HepG2 (cell line): Measurements from ENCODE around the gene CCND1. TPM values are rescaled to one million over a fixed set of nuclear protein-coding genes. Genes with fewer than 3 reads are reported as not detected.

Source experiments
- ATRX ChIP-seq: sonication (generic); formaldehyde crosslinking; IDR thresholded peaks from 2 replicates; pipeline ENCODE4 v1.4.0; 2020; ENCODE audit warnings: missing genetic modification reagents, borderline replicate concordance
- BHLHE40 ChIP-seq: IDR thresholded peaks from 2 replicates; pipeline ENCODE4 v1.6.1; 2011; ENCODE audit warnings: low read length, improper control_type of control experiment
- IKZF4 ChIP-seq: sonication (generic); formaldehyde crosslinking; IDR thresholded peaks from 2 replicates; pipeline ENCODE4 v1.5.1; 2020; ENCODE audit warnings: borderline replicate concordance, mild to moderate bottlenecking, low read depth, missing genetic modification reagents; ENCODE audit errors: not compliant biosample characterization
- KLF13 ChIP-seq: sonication (generic); formaldehyde crosslinking; IDR thresholded peaks from 2 replicates; pipeline ENCODE4 v1.4.0; 2020; ENCODE audit warnings: mild to moderate bottlenecking, missing genetic modification reagents
- KLF6 ChIP-seq: IDR thresholded peaks from 2 replicates; pipeline ENCODE4 v1.8.0; 2016; ENCODE audit warnings: missing biosample characterization, missing genetic modification reagents
- NCOA2 ChIP-seq: sonication (generic); formaldehyde crosslinking; IDR thresholded peaks from 2 replicates; pipeline ENCODE4 v1.8.0; 2022; ENCODE audit warnings: inconsistent platforms
- NFYC ChIP-seq: IDR thresholded peaks from 2 replicates; pipeline ENCODE4 v1.6.1; 2016; ENCODE audit warnings: missing genetic modification reagents, missing compliant biosample characterization
- POLR2A ChIP-seq, 2 experiments: IDR thresholded peaks; 2 replicates each; pipeline ENCODE4 v1.6.1; 2011; ENCODE audit warnings: low read depth in 2 of 2, low read length in 2 of 2, mild to moderate bottlenecking in 1 of 2, moderate library complexity in 1 of 2; ENCODE audit not compliant: insufficient read depth in 1 of 2
- SALL1 ChIP-seq: sonication (generic); formaldehyde crosslinking; IDR thresholded peaks from 2 replicates; pipeline ENCODE4 v1.8.0; 2022; ENCODE audit warnings: mild to moderate bottlenecking, missing genetic modification reagents
- ZNF337 ChIP-seq: sonication (generic); formaldehyde crosslinking; IDR thresholded peaks from 2 replicates; pipeline ENCODE4 v1.5.1; 2020; ENCODE audit warnings: missing genetic modification reagents, low read depth, mild to moderate bottlenecking, borderline replicate concordance
- ZSCAN20 ChIP-seq: sonication (generic); formaldehyde crosslinking; IDR thresholded peaks from 2 replicates; pipeline ENCODE4 v1.4.0; 2020; ENCODE audit warnings: missing genetic modification reagents, mild to moderate bottlenecking, borderline replicate concordance
- ZSCAN9 ChIP-seq: IDR thresholded peaks from 2 replicates; pipeline ENCODE4 v1.6.1; 2016; ENCODE audit warnings: borderline replicate concordance
- polyA plus RNA-seq, 8 experiments: library from polyadenylated mRNA; depleted of rRNA in 3 of 8; stranded (reverse) in 7 of 8; unstranded in 1 of 8; fragments of >200 nt; fragmentation: Illumina TruSeq in 4 of 8; extraction: Trizol in 4 of 8; gene quantifications; 2 replicates each; pipeline versions ENCODE4 v1.2.1 to v1.2.3, GENCODE V29; 2011 to 2016; ENCODE audit warnings: low read depth in 4 of 8, missing spikeins in 1 of 8, mixed read lengths in 1 of 8; ENCODE audit not compliant: insufficient read depth in 1 of 8
- total RNA-seq, 5 experiments: library from RNA; depleted of rRNA; stranded (reverse); fragments of >200 nt; fragmentation: Illumina TruSeq; extraction: Trizol; gene quantifications; 2 replicates each; pipeline ENCODE4 v1.2.3, GENCODE V29; 2016; ENCODE audit warnings: low read depth in 1 of 5
- TF ChIP-seq, protein P1 (sequence below): sonication (generic); IDR thresholded peaks from 2 replicates; pipeline ENCODE4 v1.6.1; 2016; ENCODE audit warnings: low read depth, borderline replicate concordance
- TF ChIP-seq, protein P2 (sequence below): sonication (generic); formaldehyde crosslinking; IDR thresholded peaks from 2 replicates; pipeline ENCODE4 v1.4.0; 2020; ENCODE audit warnings: missing genetic modification reagents, mild to moderate bottlenecking, borderline replicate concordance
- TF ChIP-seq, protein P3 (sequence below): sonication (generic); formaldehyde crosslinking; IDR thresholded peaks from 2 replicates; pipeline ENCODE4 v1.8.1; 2022; ENCODE audit warnings: mild to moderate bottlenecking, missing genetic modification reagents
- TF ChIP-seq, protein P4 (sequence below): sonication (generic); formaldehyde crosslinking; IDR thresholded peaks from 2 replicates; pipeline ENCODE4 v1.4.0; 2020; ENCODE audit warnings: low read depth, missing genetic modification reagents
- TF ChIP-seq, protein P5 (sequence below): sonication (generic); formaldehyde crosslinking; IDR thresholded peaks from 2 replicates; pipeline ENCODE4 v1.8.0; 2022; ENCODE audit warnings: mild to moderate bottlenecking, missing genetic modification reagents; ENCODE audit not compliant: insufficient replicate concordance

Gene CCND1
- total and polyA plus RNA-seq, 2 of the 13 experiments (the other 11 are each of a cell fraction or from before 2014, with no cell fraction given) = 107 to 136 TPM

DNA sequence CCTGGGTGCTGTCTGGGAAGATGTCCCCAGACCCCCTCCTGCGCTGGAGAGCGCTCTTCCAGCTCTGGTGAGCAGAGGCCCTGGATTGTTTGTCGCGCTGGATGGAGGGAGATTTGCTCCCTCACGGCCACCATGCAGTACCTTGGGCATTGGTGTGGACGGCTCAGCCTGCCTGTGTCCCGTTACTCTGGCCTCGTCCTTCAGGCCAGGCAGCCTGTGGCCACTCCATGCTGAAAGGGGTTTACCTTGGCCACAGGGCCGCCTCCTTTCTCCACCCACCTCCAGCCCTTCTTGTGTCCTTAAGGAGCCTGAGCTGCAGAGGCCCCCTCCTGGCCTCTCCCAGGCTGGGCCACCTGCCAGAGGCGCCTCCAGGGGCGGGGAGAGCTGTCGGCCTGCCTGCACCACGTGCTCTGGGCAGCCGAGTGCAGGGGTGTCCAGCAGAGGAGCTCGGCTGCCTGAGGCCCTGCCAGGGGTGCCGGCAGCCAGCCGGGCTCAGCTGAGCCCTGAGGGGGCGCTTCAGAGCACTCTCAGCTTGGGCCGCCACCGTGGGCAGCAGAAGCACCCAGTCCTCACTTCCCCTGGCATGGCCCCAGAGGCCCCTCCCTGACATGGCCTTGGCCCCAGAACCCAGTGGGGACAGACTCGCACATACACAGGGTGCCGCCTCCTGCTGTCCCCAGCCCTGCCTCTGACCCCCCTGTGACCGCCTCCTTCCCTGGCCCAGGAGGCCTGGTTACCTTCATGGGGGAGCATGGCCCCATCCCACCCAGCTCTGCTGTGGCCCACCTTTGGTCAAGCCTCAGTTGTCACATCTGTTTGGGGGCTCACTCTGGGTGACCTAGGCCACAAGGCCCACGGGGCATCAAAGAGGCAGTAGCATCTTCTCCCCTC is 3.4 kb downstream of the CCND1 start (continued):
- TF ChIP-seq, protein P1, sequence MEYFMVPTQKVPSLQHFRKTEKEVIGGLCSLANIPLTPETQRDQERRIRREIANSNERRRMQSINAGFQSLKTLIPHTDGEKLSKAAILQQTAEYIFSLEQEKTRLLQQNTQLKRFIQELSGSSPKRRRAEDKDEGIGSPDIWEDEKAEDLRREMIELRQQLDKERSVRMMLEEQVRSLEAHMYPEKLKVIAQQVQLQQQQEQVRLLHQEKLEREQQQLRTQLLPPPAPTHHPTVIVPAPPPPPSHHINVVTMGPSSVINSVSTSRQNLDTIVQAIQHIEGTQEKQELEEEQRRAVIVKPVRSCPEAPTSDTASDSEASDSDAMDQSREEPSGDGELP = peak; percentile 87; the same call in 1 of the 2 replicates
- TF ChIP-seq NFYC (CRISPR knock-in tag) (no peak), KLF13 (no peak), BHLHE40 (peak; percentile 33; the same call in 1 of the 2 replicates), ZSCAN20 (CRISPR knock-in tag) (no peak), ZSCAN9 (peak; percentile 72; the same call in 1 of the 2 replicates), IKZF4 (CRISPR knock-in tag) (peak; percentile 74), KLF6 (CRISPR knock-in tag) (peak; percentile 86; the same call in 1 of the 2 replicates), POLR2A (IDR thresholded peaks at IDR 0.05; ENCODE audit: insufficient read depth in 1 of 2, low read depth in 2 of 2, low read length in 2 of 2) (peak in 1 of 2 experiments; percentile 8; a peak in 1 of 4 replicates), ZNF337 (CRISPR knock-in tag) (0 out of 2 replicates have a peak, but pooled peaks have one; percentile 64), ATRX (CRISPR knock-in tag) (no peak), SALL1 (CRISPR knock-in tag) (peak; percentile 71), NCOA2 (CRISPR knock-in tag) (peak; percentile 37; the same call in 1 of the 2 replicates)
- TF ChIP-seq, protein P2, sequence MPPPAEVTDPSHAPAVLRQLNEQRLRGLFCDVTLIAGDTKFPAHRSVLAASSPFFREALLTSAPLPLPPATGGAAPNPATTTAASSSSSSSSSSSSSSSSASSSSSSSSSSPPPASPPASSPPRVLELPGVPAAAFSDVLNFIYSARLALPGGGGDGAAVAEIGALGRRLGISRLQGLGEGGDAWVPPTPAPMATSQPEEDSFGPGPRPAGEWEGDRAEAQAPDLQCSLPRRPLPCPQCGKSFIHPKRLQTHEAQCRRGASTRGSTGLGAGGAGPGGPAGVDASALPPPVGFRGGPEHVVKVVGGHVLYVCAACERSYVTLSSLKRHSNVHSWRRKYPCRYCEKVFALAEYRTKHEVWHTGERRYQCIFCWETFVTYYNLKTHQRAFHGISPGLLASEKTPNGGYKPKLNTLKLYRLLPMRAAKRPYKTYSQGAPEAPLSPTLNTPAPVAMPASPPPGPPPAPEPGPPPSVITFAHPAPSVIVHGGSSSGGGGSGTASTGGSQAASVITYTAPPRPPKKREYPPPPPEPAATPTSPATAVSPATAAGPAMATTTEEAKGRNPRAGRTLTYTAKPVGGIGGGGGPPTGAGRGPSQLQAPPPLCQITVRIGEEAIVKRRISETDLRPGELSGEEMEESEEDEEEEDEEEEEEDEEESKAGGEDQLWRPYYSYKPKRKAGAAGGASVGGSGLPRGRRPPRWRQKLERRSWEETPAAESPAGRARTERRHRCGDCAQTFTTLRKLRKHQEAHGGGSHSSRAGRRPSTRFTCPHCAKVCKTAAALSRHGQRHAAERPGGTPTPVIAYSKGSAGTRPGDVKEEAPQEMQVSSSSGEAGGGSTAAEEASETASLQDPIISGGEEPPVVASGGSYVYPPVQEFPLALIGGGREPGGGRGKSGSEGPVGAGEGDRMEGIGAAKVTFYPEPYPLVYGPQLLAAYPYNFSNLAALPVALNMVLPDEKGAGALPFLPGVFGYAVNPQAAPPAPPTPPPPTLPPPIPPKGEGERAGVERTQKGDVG (CRISPR knock-in tag) = peak; percentile 54; the same call in 1 of the 2 replicates
- TF ChIP-seq, protein P3, sequence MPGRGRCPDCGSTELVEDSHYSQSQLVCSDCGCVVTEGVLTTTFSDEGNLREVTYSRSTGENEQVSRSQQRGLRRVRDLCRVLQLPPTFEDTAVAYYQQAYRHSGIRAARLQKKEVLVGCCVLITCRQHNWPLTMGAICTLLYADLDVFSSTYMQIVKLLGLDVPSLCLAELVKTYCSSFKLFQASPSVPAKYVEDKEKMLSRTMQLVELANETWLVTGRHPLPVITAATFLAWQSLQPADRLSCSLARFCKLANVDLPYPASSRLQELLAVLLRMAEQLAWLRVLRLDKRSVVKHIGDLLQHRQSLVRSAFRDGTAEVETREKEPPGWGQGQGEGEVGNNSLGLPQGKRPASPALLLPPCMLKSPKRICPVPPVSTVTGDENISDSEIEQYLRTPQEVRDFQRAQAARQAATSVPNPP (CRISPR knock-in tag) = no peak
- TF ChIP-seq, protein P4, sequence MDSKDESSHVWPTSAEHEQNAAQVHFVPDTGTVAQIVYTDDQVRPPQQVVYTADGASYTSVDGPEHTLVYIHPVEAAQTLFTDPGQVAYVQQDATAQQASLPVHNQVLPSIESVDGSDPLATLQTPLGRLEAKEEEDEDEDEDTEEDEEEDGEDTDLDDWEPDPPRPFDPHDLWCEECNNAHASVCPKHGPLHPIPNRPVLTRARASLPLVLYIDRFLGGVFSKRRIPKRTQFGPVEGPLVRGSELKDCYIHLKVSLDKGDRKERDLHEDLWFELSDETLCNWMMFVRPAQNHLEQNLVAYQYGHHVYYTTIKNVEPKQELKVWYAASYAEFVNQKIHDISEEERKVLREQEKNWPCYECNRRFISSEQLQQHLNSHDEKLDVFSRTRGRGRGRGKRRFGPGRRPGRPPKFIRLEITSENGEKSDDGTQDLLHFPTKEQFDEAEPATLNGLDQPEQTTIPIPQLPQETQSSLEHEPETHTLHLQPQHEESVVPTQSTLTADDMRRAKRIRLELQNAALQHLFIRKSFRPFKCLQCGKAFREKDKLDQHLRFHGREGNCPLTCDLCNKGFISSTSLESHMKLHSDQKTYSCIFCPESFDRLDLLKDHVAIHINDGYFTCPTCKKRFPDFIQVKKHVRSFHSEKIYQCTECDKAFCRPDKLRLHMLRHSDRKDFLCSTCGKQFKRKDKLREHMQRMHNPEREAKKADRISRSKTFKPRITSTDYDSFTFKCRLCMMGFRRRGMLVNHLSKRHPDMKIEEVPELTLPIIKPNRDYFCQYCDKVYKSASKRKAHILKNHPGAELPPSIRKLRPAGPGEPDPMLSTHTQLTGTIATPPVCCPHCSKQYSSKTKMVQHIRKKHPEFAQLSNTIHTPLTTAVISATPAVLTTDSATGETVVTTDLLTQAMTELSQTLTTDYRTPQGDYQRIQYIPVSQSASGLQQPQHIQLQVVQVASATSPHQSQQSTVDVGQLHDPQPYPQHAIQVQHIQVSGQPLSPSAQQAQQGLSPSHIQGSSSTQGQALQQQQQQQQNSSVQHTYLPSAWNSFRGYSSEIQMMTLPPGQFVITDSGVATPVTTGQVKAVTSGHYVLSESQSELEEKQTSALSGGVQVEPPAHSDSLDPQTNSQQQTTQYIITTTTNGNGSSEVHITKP (CRISPR knock-in tag) = peak; percentile 24
- TF ChIP-seq, protein P5, sequence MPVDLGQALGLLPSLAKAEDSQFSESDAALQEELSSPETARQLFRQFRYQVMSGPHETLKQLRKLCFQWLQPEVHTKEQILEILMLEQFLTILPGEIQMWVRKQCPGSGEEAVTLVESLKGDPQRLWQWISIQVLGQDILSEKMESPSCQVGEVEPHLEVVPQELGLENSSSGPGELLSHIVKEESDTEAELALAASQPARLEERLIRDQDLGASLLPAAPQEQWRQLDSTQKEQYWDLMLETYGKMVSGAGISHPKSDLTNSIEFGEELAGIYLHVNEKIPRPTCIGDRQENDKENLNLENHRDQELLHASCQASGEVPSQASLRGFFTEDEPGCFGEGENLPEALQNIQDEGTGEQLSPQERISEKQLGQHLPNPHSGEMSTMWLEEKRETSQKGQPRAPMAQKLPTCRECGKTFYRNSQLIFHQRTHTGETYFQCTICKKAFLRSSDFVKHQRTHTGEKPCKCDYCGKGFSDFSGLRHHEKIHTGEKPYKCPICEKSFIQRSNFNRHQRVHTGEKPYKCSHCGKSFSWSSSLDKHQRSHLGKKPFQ (CRISPR knock-in tag) = no peak
